B cell (primary cell): ENCODE data around the gene KCNJ8. TPM values are rescaled to one million over a fixed set of nuclear protein-coding genes. Genes with fewer than 3 reads are reported as not detected.

Source experiments
- ATAC-seq: fragments of 200-7000 bp; cut with Tn5 transposase; one replicate; pipeline ENCODE4 v1.10.0; 2021; ENCODE audit warnings: low read depth, mild to moderate bottlenecking, moderate number of reproducible peaks, moderate library complexity
- CTCF ChIA-PET: fragments of 350-600 bp; sonication (Branson Sonifier 250); formaldehyde crosslinking; loops from one replicate; lab custom pipeline; 2021; ENCODE audit warnings: antibody characterized with exemption, inconsistent platforms; lab: Charles Lee
- POLR2A ChIA-PET: fragments of 350-600 bp; sonication (Branson Sonifier 250); formaldehyde crosslinking; loops from one replicate; lab custom pipeline; 2021; ENCODE audit warnings: antibody characterized with exemption; lab: Charles Lee
- DNase-seq: peaks from one replicate; pipeline ENCODE4 v3.0.0; 2013
- H2AFZ ChIP-seq: 2 replicates; pipeline ENCODE4 v1.6.1; 2012; ENCODE audit warnings: mild to moderate bottlenecking, low read depth, low read length; ENCODE audit not compliant: insufficient read depth, poor library complexity, severe bottlenecking
- H3K27ac ChIP-seq, 2 donors: 1 replicate in 1 of 2; 2 replicates in 1 of 2; pipeline ENCODE4 v1.5.1; 2012 to 2013; ENCODE audit warnings: low read length in 2 of 2, mild to moderate bottlenecking in 2 of 2, moderate library complexity in 1 of 2
- H3K27me3 ChIP-seq, 4 experiments: fragments of 200-600 bp in 1 of 4; sonication (generic) in 1 of 4; replicated peaks in 1 of 4; 1 replicate in 2 of 4; 2 replicates in 2 of 4; pipeline versions ENCODE4 v1.6.1 to v1.7.0; 2013 to 2016; ENCODE audit warnings: low read length in 3 of 4, mild to moderate bottlenecking in 2 of 4, mixed read lengths in 1 of 4, moderate library complexity in 1 of 4; ENCODE audit not compliant: insufficient read depth in 4 of 4, control insufficient read depth in 3 of 4; ENCODE audit errors: control extremely low read depth in 1 of 4
- H3K36me3 ChIP-seq, 2 experiments: replicated peaks in 1 of 2; 1 replicate in 1 of 2; 2 replicates in 1 of 2; pipeline versions ENCODE4 v1.6.1 to v1.7.1; 2013; ENCODE audit warnings: low read length in 1 of 2; ENCODE audit not compliant: insufficient read depth in 2 of 2, control insufficient read depth in 1 of 2; ENCODE audit errors: control extremely low read depth in 1 of 2, extremely low read depth in 1 of 2
- H3K4me1 ChIP-seq, 2 donors: fragments of 200-600 bp in 1 of 2; sonication (generic) in 1 of 2; 1 replicate in 1 of 2; 2 replicates in 1 of 2; pipeline versions ENCODE4 v1.5.1 to v1.6.1; 2013 to 2017; ENCODE audit warnings: low read length in 2 of 2; ENCODE audit not compliant: control insufficient read depth in 2 of 2, insufficient read depth in 2 of 2
- H3K4me2 ChIP-seq: replicated peaks from 2 replicates; pipeline ENCODE3; 2012; ENCODE audit warnings: mild to moderate bottlenecking, low read depth, low read length; ENCODE audit not compliant: poor library complexity, severe bottlenecking
- H3K4me3 ChIP-seq, 5 experiments: fragments of 200-600 bp in 1 of 5; sonication (generic) in 1 of 5; 1 replicate in 3 of 5; 2 replicates in 2 of 5; pipeline versions ENCODE4 v1.5.1 to v1.7.0; 2011 to 2016; ENCODE audit warnings: low read length in 4 of 5, mild to moderate bottlenecking in 4 of 5, low read depth in 2 of 5, control low read depth in 1 of 5, moderate library complexity in 1 of 5; ENCODE audit not compliant: insufficient read depth in 1 of 5; ENCODE audit errors: control extremely low read depth in 1 of 5, extremely low read depth in 1 of 5
- H3K79me2 ChIP-seq: fragments of 200-600 bp; sonication (generic); one replicate; pipeline ENCODE4 v1.6.0; 2016; ENCODE audit warnings: low read length; ENCODE audit not compliant: control insufficient read depth, insufficient read depth
- H3K9ac ChIP-seq: fragments of 200-600 bp; sonication (generic); 2 replicates; pipeline ENCODE4 v1.6.1; 2017; ENCODE audit warnings: mild to moderate bottlenecking, low read length, moderate library complexity
- H3K9me3 ChIP-seq, 3 donors: one replicate each; pipeline versions ENCODE4 v1.6.1 to v1.7.1; 2013; ENCODE audit warnings: low read length in 2 of 3; ENCODE audit not compliant: control insufficient read depth in 2 of 3, insufficient read depth in 1 of 3; ENCODE audit errors: control extremely low read depth in 1 of 3
- H4K20me1 ChIP-seq: 2 replicates; pipeline ENCODE4 v1.6.0; 2012; ENCODE audit warnings: mild to moderate bottlenecking, low read length; ENCODE audit not compliant: insufficient read depth, control insufficient read depth, poor library complexity, severe bottlenecking
- H3K27ac Mint-ChIP-seq: one replicate; pipeline ENCODE4 v1.8.0; 2021; ENCODE audit warnings: mixed read lengths
- H3K27me3 Mint-ChIP-seq: one replicate; pipeline ENCODE4 v1.8.0; 2021; ENCODE audit warnings: mixed read lengths
- H3K4me1 Mint-ChIP-seq: one replicate; pipeline ENCODE4 v1.8.0; 2021; ENCODE audit warnings: mixed read lengths
- H3K4me3 Mint-ChIP-seq: one replicate; pipeline ENCODE4 v1.8.0; 2021; ENCODE audit warnings: mixed read lengths
- H3K9me3 Mint-ChIP-seq: one replicate; pipeline ENCODE4 v1.8.0; 2022; ENCODE audit warnings: mixed read lengths; ENCODE audit not compliant: insufficient read depth
- EZH2 ChIP-seq: IDR thresholded peaks from 2 replicates; pipeline ENCODE4 v1.6.1; 2012; ENCODE audit warnings: borderline replicate concordance, low read depth, mild to moderate bottlenecking, moderate library complexity, low read length; ENCODE audit not compliant: insufficient read depth, poor library complexity, severe bottlenecking
- WGBS: methylation state at CpG from one replicate; pipeline ENCODE4 v1.1.5; 2013; ENCODE audit warnings: missing lambda C conversion rate; ENCODE audit not compliant: insufficient coverage; 5-methylcytosine and 5-hydroxymethylcytosine counted together
- intact Hi-C: fragments of 100-400 bp; cut with micrococcal nuclease; formaldehyde crosslinking; loops from one replicate; pipeline ENCODE4 v1.10.0; 2022
- polyA plus RNA-seq: library from polyadenylated mRNA; depleted of rRNA; stranded (reverse); fragments of >200 nt; gene quantifications from 2 replicates; pipeline ENCODE4 v1.2.3, GENCODE V29; 2012
- total RNA-seq, 2 donors: library from RNA; stranded (reverse); fragments of 120-200 nt in 1 of 2; gene quantifications; 1 replicate in 1 of 2; 2 replicates in 1 of 2; pipeline versions ENCODE4 v1.2.3 to v1.2.4, GENCODE V29; 2013 to 2022
- TF ChIP-seq, protein P1 (sequence below): fragments of 200-600 bp; IDR thresholded peaks from one replicate; pipeline ENCODE4 v1.8.0; 2022; ENCODE audit warnings: antibody characterized with exemption, mild to moderate bottlenecking

The KCNJ8 gene
- total and polyA plus RNA-seq, 2 donors (not counting 1 experiment from before 2014, with no cell fraction given), result not detected

DNA sequence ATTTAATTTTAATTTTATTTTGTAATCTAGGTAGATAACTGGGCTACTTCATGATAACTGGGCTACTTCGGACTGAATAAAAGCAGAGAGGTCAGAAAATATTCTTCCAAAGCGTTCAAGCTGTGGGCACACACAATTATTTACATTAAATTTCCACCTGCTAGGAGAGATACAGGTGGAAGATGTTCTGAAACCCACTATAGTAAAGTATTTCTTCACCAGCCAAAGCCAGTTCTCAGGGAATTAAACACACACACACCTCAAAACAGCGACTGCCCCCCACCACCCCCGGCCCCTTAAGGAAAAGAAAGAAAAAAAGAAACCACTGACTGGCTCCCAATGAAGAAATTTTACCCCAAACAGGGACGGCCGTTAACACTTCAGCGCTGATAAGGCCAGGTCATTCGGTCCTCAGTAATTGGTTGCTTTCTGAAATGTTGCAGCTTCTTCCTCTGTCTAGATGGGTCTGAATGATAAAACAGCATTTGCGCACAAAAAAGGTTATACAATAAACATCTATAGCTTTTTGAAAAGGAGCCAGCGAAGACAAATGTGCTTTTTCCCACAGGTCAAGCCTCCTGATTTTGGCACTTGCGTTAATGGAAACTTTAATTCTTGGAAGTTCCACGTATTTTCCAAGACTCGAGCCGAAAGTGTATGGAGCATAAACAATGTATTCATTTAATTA, 771 bp upstream of the KCNJ8 start:
- Histone ChIP-seq H4K20me1 (no peaks in the 10 kb centered on the region), H3K27ac (no peak overlapping the region), H3K4me1 (no peaks in the 10 kb centered on the region), H3K4me2 (no peak overlapping the region), H3K36me3 (no peaks in the 10 kb centered on the region), H3K9ac (no peak overlapping the region), H3K79me2 (no peaks in the 10 kb centered on the region), H3K27me3 (peaks cover 0 to 38% (median 13%) of the 10 kb centered on the region in 4 experiments), H3K4me3 (no peak overlapping the region), H2AFZ (no peak overlapping the region), H3K9me3 (no peaks in the 10 kb centered on the region)
- Mint-ChIP-seq H3K4me1 (no peaks in the 10 kb centered on the region), H3K27me3 (peaks cover 42% of the 10 kb centered on the region), H3K27ac (no peak overlapping the region), H3K9me3 (no peaks in the 10 kb centered on the region), H3K4me3 (no peak overlapping the region)
- 51% methylated on average over 3 of the region's 14 CpGs for WGBS
- ATAC-seq (no peak), DNase-seq (no peak)
- intact Hi-C loops, result no loop called here
- ChIA-PET POLR2A (no interaction called here), CTCF (interaction anchor here (0.7 kb wide), 1 partner anchor 9 kb away, joined by 4 read pairs; no protein-coding TSS in a partner anchor)
- TF ChIP-seq, protein P1, sequence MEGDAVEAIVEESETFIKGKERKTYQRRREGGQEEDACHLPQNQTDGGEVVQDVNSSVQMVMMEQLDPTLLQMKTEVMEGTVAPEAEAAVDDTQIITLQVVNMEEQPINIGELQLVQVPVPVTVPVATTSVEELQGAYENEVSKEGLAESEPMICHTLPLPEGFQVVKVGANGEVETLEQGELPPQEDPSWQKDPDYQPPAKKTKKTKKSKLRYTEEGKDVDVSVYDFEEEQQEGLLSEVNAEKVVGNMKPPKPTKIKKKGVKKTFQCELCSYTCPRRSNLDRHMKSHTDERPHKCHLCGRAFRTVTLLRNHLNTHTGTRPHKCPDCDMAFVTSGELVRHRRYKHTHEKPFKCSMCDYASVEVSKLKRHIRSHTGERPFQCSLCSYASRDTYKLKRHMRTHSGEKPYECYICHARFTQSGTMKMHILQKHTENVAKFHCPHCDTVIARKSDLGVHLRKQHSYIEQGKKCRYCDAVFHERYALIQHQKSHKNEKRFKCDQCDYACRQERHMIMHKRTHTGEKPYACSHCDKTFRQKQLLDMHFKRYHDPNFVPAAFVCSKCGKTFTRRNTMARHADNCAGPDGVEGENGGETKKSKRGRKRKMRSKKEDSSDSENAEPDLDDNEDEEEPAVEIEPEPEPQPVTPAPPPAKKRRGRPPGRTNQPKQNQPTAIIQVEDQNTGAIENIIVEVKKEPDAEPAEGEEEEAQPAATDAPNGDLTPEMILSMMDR, result no peak
- no peak for TF ChIP-seq EZH2

DNA sequence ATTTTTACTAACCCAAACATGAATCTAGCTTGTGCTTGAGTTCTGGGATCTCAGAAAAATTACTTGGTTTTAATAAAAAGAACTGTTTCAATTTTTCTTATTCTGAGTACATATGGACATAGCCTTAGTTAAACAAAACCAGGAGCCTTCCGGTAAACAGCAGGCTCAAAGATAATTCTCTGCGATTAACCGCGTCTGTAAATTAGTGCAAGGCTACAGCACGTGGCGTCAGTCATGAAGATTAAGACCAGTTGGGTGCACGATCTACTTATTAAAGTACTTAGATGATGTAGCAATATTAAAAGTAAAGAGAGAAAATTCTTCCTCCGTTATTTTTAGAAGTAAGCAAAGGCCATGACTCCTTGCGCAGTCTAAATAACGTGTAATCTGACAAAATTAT, 700 bp downstream of the KCNJ8 start:
- Histone ChIP-seq H3K79me2 (no peaks in the 10 kb centered on the region), H3K9me3 (no peaks in the 10 kb centered on the region), H3K27me3 (peaks cover 0 to 38% (median 13%) of the 10 kb centered on the region in 4 experiments), H3K9ac (no peak overlapping the region), H3K27ac (no peak overlapping the region), H4K20me1 (no peaks in the 10 kb centered on the region), H3K4me2 (no peak overlapping the region), H3K4me3 (no peak overlapping the region), H2AFZ (no peak overlapping the region), H3K4me1 (no peaks in the 10 kb centered on the region), H3K36me3 (no peaks in the 10 kb centered on the region)
- Mint-ChIP-seq H3K27ac (no peak overlapping the region), H3K9me3 (no peaks in the 10 kb centered on the region), H3K4me1 (no peaks in the 10 kb centered on the region), H3K4me3 (no peak overlapping the region), H3K27me3 (peaks cover 42% of the 10 kb centered on the region)
- POLR2A ChIA-PET, result no interaction called here
- WGBS, result no CpG with 5 or more reads among the region's 10 CpGs
- intact Hi-C loops, result no loop called here
- CTCF ChIA-PET, result interaction anchor here (0.7 kb wide), 1 partner anchor 358 kb away, joined by 3 read pairs; no protein-coding TSS in a partner anchor
- TF ChIP-seq, protein P1, result no peak
- TF ChIP-seq EZH2, result no peak
- no peak for ATAC-seq
- no peak for DNase-seq
